CD14-positive monocyte (primary cell): ENCODE data around the gene AKAP8. TPM values are rescaled to one million over a fixed set of nuclear protein-coding genes. Genes with fewer than 3 reads are reported as not detected.

Experiments
- DNase-seq, 3 donors: peaks; one replicate each; pipeline ENCODE4 v3.0.0-alpha.2; 2011 to 2022
- H2AFZ ChIP-seq: 2 replicates; pipeline ENCODE4 v1.6.0; 2012; ENCODE audit warnings: mild to moderate bottlenecking, low read depth, low read length, inconsistent platforms; ENCODE audit not compliant: insufficient read depth, poor library complexity, severe bottlenecking
- H3K27ac ChIP-seq, 2 donors: 1 replicate in 1 of 2; 2 replicates in 1 of 2; pipeline ENCODE4 v1.5.1; 2012 to 2013; ENCODE audit warnings: low read length in 2 of 2, control low read depth in 1 of 2, inconsistent platforms in 1 of 2, low read depth in 1 of 2, mild to moderate bottlenecking in 1 of 2
- H3K27me3 ChIP-seq, 2 donors: one replicate each; pipeline versions ENCODE4 v1.6.0 to v1.6.1; 2011 to 2013; ENCODE audit warnings: low read length in 2 of 2; ENCODE audit not compliant: control insufficient read depth in 2 of 2, insufficient read depth in 2 of 2
- H3K36me3 ChIP-seq, 2 donors: replicated peaks in 1 of 2; 1 replicate in 1 of 2; 2 replicates in 1 of 2; pipeline versions ENCODE4 v1.5.1 to v1.6.1; 2012 to 2013; ENCODE audit warnings: low read length in 2 of 2, control low read depth in 1 of 2, inconsistent platforms in 1 of 2, mild to moderate bottlenecking in 1 of 2; ENCODE audit not compliant: insufficient read depth in 2 of 2, control insufficient read depth in 1 of 2
- H3K4me1 ChIP-seq, 2 donors: 1 replicate in 1 of 2; 2 replicates in 1 of 2; pipeline versions ENCODE4 v1.5.1 to v1.6.1; 2012 to 2013; ENCODE audit warnings: low read length in 2 of 2, control low read depth in 1 of 2, inconsistent platforms in 1 of 2, mild to moderate bottlenecking in 1 of 2, moderate library complexity in 1 of 2; ENCODE audit not compliant: insufficient read depth in 2 of 2, control insufficient read depth in 1 of 2
- H3K4me2 ChIP-seq: replicated peaks from 2 replicates; pipeline ENCODE3; 2012; ENCODE audit warnings: low read length, moderate library complexity, mild to moderate bottlenecking; ENCODE audit not compliant: poor library complexity, severe bottlenecking; ENCODE audit errors: extremely low read depth
- H3K4me3 ChIP-seq, 3 experiments: fragments of 200-600 bp in 1 of 3; sonication (generic) in 1 of 3; replicated peaks in 1 of 3; 1 replicate in 2 of 3; 2 replicates in 1 of 3; pipeline ENCODE4 v1.5.1; 2011 to 2013; ENCODE audit warnings: low read length in 3 of 3, mild to moderate bottlenecking in 3 of 3, control low read depth in 2 of 3, low read depth in 2 of 3, inconsistent platforms in 1 of 3, moderate library complexity in 1 of 3
- H3K79me2 ChIP-seq: 2 replicates; pipeline ENCODE4 v1.6.0; 2012; ENCODE audit warnings: mild to moderate bottlenecking, control low read depth, inconsistent platforms, low read length, moderate library complexity; ENCODE audit not compliant: insufficient read depth
- H3K9ac ChIP-seq: 2 replicates; pipeline ENCODE4 v1.6.0; 2017; ENCODE audit warnings: low read length, mild to moderate bottlenecking; ENCODE audit not compliant: insufficient read depth, poor library complexity, severe bottlenecking
- H3K9me3 ChIP-seq, 2 donors: replicated peaks in 1 of 2; 1 replicate in 1 of 2; 2 replicates in 1 of 2; pipeline versions ENCODE4 v1.5.1 to v1.6.1; 2012 to 2013; ENCODE audit warnings: low read length in 2 of 2, control low read depth in 1 of 2; ENCODE audit not compliant: control insufficient read depth in 1 of 2, insufficient read depth in 1 of 2
- H4K20me1 ChIP-seq: 2 replicates; pipeline ENCODE4 v1.6.0; 2012; ENCODE audit warnings: mild to moderate bottlenecking, low read length, control low read depth, moderate library complexity; ENCODE audit not compliant: insufficient read depth
- H3K27ac Mint-ChIP-seq, 7 donors: one replicate each; pipeline ENCODE4 v1.8.0; 2020; ENCODE audit warnings: mild to moderate bottlenecking in 7 of 7, mixed read lengths in 7 of 7, moderate library complexity in 6 of 7, inconsistent platforms in 2 of 7
- H3K27me3 Mint-ChIP-seq, 3 donors: one replicate each; pipeline ENCODE4 v1.8.0; 2021 to 2022; ENCODE audit warnings: low read depth in 3 of 3, mild to moderate bottlenecking in 3 of 3, mixed read lengths in 3 of 3, moderate library complexity in 3 of 3, inconsistent platforms in 1 of 3
- H3K36me3 Mint-ChIP-seq, 2 donors: one replicate each; pipeline ENCODE4 v1.8.0; 2020; ENCODE audit warnings: mixed read lengths in 2 of 2, inconsistent platforms in 1 of 2, mild to moderate bottlenecking in 1 of 2
- H3K4me1 Mint-ChIP-seq: one replicate; pipeline ENCODE4 v1.8.0; 2020; ENCODE audit warnings: mild to moderate bottlenecking, mixed read lengths
- H3K4me3 Mint-ChIP-seq, 2 donors: one replicate each; pipeline ENCODE4 v1.8.0; 2020; ENCODE audit warnings: mild to moderate bottlenecking in 2 of 2, mixed read lengths in 2 of 2, moderate library complexity in 1 of 2
- H3K9me3 Mint-ChIP-seq, 7 donors: one replicate each; pipeline ENCODE4 v1.8.0; 2020 to 2022; ENCODE audit warnings: mixed read lengths in 7 of 7, mild to moderate bottlenecking in 6 of 7, moderate library complexity in 6 of 7, inconsistent platforms in 2 of 7
- CTCF ChIP-seq: fragments of 200-600 bp; IDR thresholded peaks from one replicate; pipeline ENCODE4 v1.8.0; 2022; ENCODE audit warnings: antibody characterized with exemption, mild to moderate bottlenecking
- whole genome bisulfite sequencing: methylation state at CpG from one replicate; pipeline ENCODE4 v1.1.5; 2013; ENCODE audit warnings: missing lambda C conversion rate; ENCODE audit not compliant: insufficient coverage; 5-methylcytosine and 5-hydroxymethylcytosine counted together
- intact Hi-C, 2 donors: fragments of 100-400 bp; cut with micrococcal nuclease; formaldehyde crosslinking; loops; one replicate each; pipeline versions ENCODE4 v1.15.0 to v1.15.1; 2023
- polyA plus RNA-seq, 3 donors: library from polyadenylated mRNA; depleted of rRNA in 1 of 3; unstranded in 2 of 3; stranded (reverse) in 1 of 3; fragments of 300-500 nt in 2 of 3; fragments of >200 nt in 1 of 3; fragmentation: Illumina TruSeq in 2 of 3; gene quantifications; 1 replicate in 2 of 3; 2 replicates in 1 of 3; pipeline ENCODE4 v1.2.3, GENCODE V29; 2012 to 2021

AKAP8 gene
- polyA plus RNA-seq, 3 donors, result 8.0 to 25.9 (median 12.3) TPM

DNA sequence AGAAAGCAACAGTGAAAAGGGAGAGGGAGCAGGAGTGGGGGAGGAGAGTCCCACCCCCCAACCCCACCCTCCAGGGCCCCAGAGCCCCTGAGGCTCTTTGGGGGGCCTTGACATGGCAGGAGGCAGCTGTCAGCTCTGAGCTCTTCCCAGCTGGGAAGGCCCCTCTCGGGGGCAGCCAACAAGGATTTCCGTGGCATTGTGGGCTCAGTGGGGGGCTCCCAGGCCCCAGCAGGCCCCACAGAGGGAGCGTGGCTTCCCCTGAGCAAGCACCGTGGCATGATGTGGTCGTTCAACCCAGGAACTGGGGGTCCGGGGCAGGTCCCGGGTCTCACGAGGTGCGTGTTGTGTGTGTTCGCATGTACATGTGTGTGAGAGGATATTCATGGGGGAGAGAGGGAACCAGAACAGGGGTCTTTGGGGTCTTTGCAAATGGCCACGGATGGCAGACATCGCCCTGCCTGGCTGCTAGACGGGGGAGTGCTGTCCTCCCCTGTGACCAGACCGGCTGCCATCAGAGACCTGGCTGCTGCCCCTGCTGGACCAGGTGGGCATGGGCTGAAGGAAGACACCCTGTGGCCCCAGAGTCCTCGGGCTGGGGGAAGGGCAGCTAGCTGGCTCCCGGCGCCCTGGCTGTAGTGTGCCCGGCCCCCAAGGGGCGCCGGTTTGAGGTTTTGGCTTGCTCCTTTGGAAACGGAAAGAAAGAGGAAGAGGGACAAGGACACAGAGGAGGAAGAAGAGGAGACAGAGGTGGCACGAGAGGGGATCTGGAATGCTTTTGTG lies 42.9 kb upstream of the AKAP8 start:
- peaks cover 17% of the 10 kb centered on the region for H3K79me2 ChIP-seq
- peaks cover 6 to 10% of the 10 kb centered on the region in 2 donors for H3K9me3 ChIP-seq
- 50% methylated on average over 22 of the region's 22 CpGs for WGBS
- peaks cover 6% of the 10 kb centered on the region for H4K20me1 ChIP-seq
- H3K9me3 Mint-ChIP-seq, result peaks cover 0 to 9% (median 6%) of the 10 kb centered on the region in 7 donors
- peaks cover 13 to 17% of the 10 kb centered on the region in 2 donors for H3K4me1 ChIP-seq
- peaks cover 38 to 60% of the 10 kb centered on the region in 2 donors for H3K36me3 Mint-ChIP-seq
- intact Hi-C loops, result no loop called here
- no peaks in the 10 kb centered on the region for H3K27me3 ChIP-seq
- TF ChIP-seq CTCF, result no peak
- H3K9ac ChIP-seq, result no peak overlapping the region
- peaks cover 46 to 61% of the 10 kb centered on the region in 2 donors for H3K36me3 ChIP-seq
- no peak overlapping the region for H2AFZ ChIP-seq
- DNase-seq, result no peak
- H3K27ac ChIP-seq, result no peak overlapping the region
- H3K4me1 Mint-ChIP-seq, result peaks cover 16% of the 10 kb centered on the region
- no peaks in the 10 kb centered on the region for H3K27me3 Mint-ChIP-seq
- H3K4me3 ChIP-seq, result no peak overlapping the region
- no peak overlapping the region for H3K4me2 ChIP-seq
- no peak overlapping the region for H3K4me3 Mint-ChIP-seq
- H3K27ac Mint-ChIP-seq, result peak overlapping the region in 2 of 7 donors; percentile 30 to 75

DNA sequence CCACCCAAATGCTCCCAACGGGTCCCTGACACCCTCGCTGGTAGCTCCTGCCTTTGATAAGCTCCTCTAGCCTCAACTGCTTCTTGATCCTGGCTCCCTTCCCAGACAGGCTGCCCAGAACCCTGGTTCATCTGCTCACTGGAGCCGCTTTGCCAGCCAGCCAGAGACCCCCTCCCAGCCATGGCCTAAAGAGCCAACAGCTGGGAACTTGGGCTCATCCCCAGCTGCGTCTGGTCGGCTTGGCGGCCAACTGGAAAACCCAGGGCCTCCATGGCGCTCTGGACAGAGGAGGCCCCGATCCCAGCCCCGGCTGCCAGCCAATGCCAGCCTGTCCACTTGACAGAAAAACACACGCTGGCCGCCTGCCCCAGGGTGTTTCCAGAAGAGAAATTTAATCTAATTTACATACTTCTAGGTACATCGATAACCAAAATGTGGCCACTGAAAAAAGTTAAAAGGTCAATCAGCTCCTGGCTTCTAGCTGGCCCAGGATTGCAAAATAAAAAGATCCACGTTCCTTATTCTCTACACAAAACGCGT lies 42.2 kb upstream of the AKAP8 start:
- no peak for DNase-seq
- H3K79me2 ChIP-seq, result peaks cover 24% of the 10 kb centered on the region
- WGBS, result 98% methylated on average over 10 of the region's 15 CpGs
- Mint-ChIP-seq H3K36me3 (peaks cover 31 to 54% of the 10 kb centered on the region in 2 donors), H3K4me1 (peaks cover 23% of the 10 kb centered on the region), H3K27me3 (no peaks in the 10 kb centered on the region), H3K9me3 (peaks cover 0 to 9% (median 6%) of the 10 kb centered on the region in 7 donors), H3K27ac (no peak overlapping the region), H3K4me3 (no peak overlapping the region)
- intact Hi-C loops, result no loop called here
- peaks cover 6 to 10% of the 10 kb centered on the region in 2 donors for H3K9me3 ChIP-seq
- H4K20me1 ChIP-seq, result peaks cover 13% of the 10 kb centered on the region
- no peak for TF ChIP-seq CTCF
- no peaks in the 10 kb centered on the region for H3K27me3 ChIP-seq
- no peak overlapping the region for H3K4me3 ChIP-seq
- H3K4me2 ChIP-seq, result no peak overlapping the region
- peaks cover 19 to 24% of the 10 kb centered on the region in 2 donors for H3K4me1 ChIP-seq
- no peak overlapping the region for H3K27ac ChIP-seq
- H3K9ac ChIP-seq, result no peak overlapping the region
- no peak overlapping the region for H2AFZ ChIP-seq
- H3K36me3 ChIP-seq, result peaks cover 39 to 54% of the 10 kb centered on the region in 2 donors
